ENCODE measurements around the gene MEGF8.

DNA sequence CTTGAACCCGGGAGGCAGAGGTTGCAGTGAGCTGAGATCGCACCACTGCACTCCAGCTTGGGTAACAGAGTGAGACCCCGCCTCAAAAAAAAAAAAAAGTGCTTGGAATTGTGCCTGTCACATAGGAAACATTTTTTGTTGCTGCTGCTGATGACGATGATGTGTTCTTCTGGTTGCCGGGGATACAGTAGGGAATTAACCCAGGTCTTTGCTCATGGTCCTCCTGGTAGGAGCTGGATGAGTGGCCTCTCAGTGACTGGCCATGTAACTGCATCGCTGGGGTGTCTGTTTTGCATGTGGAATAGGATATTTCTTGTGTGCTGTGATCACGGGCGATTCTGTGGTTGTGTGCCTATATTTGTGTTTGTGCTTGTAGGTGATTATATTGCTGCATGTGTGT lies 69.3 kb downstream of the MEGF8 start:
- TF ChIP-seq RAD21 (conservative IDR thresholded peaks at IDR 0.05) (no peak), POLR2AphosphoS5 (IDR thresholded peaks at IDR 0.05) (no peak), TAF1 (IDR thresholded peaks at IDR 0.05; ENCODE audit: low read depth) (no peak), EZH2 (IDR thresholded peaks at IDR 0.05; ENCODE audit: borderline replicate concordance, insufficient read depth, low read length, poor library complexity, severe bottlenecking) (no peak), EP300 (conservative IDR thresholded peaks at IDR 0.05; ENCODE audit: poor library complexity, severe bottlenecking) (no peak), MXI1 (conservative IDR thresholded peaks at IDR 0.05; ENCODE audit: poor library complexity, severe bottlenecking) (no peak)
- TF ChIP-seq, protein P1, sequence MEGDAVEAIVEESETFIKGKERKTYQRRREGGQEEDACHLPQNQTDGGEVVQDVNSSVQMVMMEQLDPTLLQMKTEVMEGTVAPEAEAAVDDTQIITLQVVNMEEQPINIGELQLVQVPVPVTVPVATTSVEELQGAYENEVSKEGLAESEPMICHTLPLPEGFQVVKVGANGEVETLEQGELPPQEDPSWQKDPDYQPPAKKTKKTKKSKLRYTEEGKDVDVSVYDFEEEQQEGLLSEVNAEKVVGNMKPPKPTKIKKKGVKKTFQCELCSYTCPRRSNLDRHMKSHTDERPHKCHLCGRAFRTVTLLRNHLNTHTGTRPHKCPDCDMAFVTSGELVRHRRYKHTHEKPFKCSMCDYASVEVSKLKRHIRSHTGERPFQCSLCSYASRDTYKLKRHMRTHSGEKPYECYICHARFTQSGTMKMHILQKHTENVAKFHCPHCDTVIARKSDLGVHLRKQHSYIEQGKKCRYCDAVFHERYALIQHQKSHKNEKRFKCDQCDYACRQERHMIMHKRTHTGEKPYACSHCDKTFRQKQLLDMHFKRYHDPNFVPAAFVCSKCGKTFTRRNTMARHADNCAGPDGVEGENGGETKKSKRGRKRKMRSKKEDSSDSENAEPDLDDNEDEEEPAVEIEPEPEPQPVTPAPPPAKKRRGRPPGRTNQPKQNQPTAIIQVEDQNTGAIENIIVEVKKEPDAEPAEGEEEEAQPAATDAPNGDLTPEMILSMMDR (IDR thresholded peaks at IDR 0.05; ENCODE audit: poor library complexity, severe bottlenecking) = no peak
- TF ChIP-seq, protein P2, sequence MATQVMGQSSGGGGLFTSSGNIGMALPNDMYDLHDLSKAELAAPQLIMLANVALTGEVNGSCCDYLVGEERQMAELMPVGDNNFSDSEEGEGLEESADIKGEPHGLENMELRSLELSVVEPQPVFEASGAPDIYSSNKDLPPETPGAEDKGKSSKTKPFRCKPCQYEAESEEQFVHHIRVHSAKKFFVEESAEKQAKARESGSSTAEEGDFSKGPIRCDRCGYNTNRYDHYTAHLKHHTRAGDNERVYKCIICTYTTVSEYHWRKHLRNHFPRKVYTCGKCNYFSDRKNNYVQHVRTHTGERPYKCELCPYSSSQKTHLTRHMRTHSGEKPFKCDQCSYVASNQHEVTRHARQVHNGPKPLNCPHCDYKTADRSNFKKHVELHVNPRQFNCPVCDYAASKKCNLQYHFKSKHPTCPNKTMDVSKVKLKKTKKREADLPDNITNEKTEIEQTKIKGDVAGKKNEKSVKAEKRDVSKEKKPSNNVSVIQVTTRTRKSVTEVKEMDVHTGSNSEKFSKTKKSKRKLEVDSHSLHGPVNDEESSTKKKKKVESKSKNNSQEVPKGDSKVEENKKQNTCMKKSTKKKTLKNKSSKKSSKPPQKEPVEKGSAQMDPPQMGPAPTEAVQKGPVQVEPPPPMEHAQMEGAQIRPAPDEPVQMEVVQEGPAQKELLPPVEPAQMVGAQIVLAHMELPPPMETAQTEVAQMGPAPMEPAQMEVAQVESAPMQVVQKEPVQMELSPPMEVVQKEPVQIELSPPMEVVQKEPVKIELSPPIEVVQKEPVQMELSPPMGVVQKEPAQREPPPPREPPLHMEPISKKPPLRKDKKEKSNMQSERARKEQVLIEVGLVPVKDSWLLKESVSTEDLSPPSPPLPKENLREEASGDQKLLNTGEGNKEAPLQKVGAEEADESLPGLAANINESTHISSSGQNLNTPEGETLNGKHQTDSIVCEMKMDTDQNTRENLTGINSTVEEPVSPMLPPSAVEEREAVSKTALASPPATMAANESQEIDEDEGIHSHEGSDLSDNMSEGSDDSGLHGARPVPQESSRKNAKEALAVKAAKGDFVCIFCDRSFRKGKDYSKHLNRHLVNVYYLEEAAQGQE (IDR thresholded peaks at IDR 0.05; ENCODE audit: borderline replicate concordance) = no peak

Data from neural cell (in vitro differentiated cells).